HepG2 (cell line): ENCODE measurements around the gene KCNIP4. TPM values are rescaled to one million over a fixed set of nuclear protein-coding genes. Genes with fewer than 3 reads are reported as not detected.

ENCODE experiments used
- ATAC-seq: fragments of 200-7000 bp; cut with Tn5 transposase; 3 replicates; pipeline ENCODE4 v1.9.1; 2020; ENCODE audit warnings: mild to moderate bottlenecking, moderate library complexity
- BruUV-seq: library from RNA; stranded (reverse); fragments of 400-500 nt; replicated peaks from 2 replicates; lab custom pipeline; 2021; lab: Mats Ljungman, UMichigan
- CTCF ChIA-PET: fragments of 300-600 bp; formaldehyde crosslinking; extraction: SDS; loops from one replicate; lab custom pipeline; 2021; ENCODE audit warnings: low total read pairs, inconsistent platforms, low intra/inter-chr PET ratio; lab: Yijun Ruan, JAX
- POLR2A ChIA-PET: fragments of 350-600 bp; sonication (Branson Sonifier 250); formaldehyde crosslinking; loops from one replicate; lab custom pipeline; 2020; ENCODE audit warnings: antibody characterized with exemption, inconsistent platforms; lab: Yijun Ruan, JAX
- DNase-seq: peaks from one replicate; pipeline ENCODE4 v3.0.0-alpha.2; 2015; ENCODE audit warnings: low spot score
- FAIRE-seq: peaks from 3 replicates; lab custom pipeline; 2011; peaks lifted over from hg19 to GRCh38; lab: Jason Lieb, UNC
- H2AFZ ChIP-seq: one replicate; pipeline ENCODE4 v1.6.1; 2011; ENCODE audit warnings: low read length, inconsistent platforms
- H3K27ac ChIP-seq: fragments of 300-600 bp; 3 replicates; pipeline ENCODE4 v1.8.0; 2011; ENCODE audit warnings: mixed run types, mild to moderate bottlenecking, mixed read lengths, low read length, inconsistent platforms; ENCODE audit not compliant: insufficient read depth; ENCODE audit errors: extremely low read length
- H3K27me3 ChIP-seq, 2 experiments: fragments of 200-600 bp in 1 of 2; 2 replicates in 1 of 2; 3 replicates in 1 of 2; pipeline versions ENCODE4 v1.6.0 to v1.8.0; 2011; ENCODE audit warnings: low read length in 2 of 2, mild to moderate bottlenecking in 2 of 2, moderate library complexity in 2 of 2, inconsistent platforms in 1 of 2; ENCODE audit not compliant: insufficient read depth in 2 of 2, control insufficient read depth in 1 of 2
- H3K36me3 ChIP-seq, 2 experiments: fragments of 200-600 bp in 1 of 2; replicated peaks in 1 of 2; 2 replicates in 1 of 2; 3 replicates in 1 of 2; pipeline versions ENCODE4 v1.5.1 to v1.8.0; 2011; ENCODE audit warnings: low read length in 2 of 2, inconsistent platforms in 1 of 2; ENCODE audit not compliant: insufficient read depth in 2 of 2, control insufficient read depth in 1 of 2
- H3K4me1 ChIP-seq: 2 replicates; pipeline ENCODE4 v1.5.1; 2012; ENCODE audit warnings: low read length, inconsistent platforms; ENCODE audit not compliant: insufficient read depth
- H3K4me2 ChIP-seq: 2 replicates; pipeline ENCODE4 v1.6.0; 2011; ENCODE audit warnings: low read depth, low read length, inconsistent platforms
- H3K4me3 ChIP-seq, 3 experiments: fragments of 200-600 bp in 1 of 3; sonication (generic), shearing (Covaris generic) in 1 of 3; replicated peaks in 1 of 3; 2 replicates each; pipeline ENCODE4 v1.5.1; 2011 to 2016; ENCODE audit warnings: low read length in 3 of 3, inconsistent platforms in 2 of 3, low read depth in 2 of 3, mild to moderate bottlenecking in 2 of 3, control low read depth in 1 of 3, mixed read lengths in 1 of 3; ENCODE audit not compliant: insufficient read depth in 1 of 3
- H3K79me2 ChIP-seq: one replicate; pipeline ENCODE4 v1.6.1; 2011; ENCODE audit warnings: low read length, inconsistent platforms; ENCODE audit not compliant: insufficient read depth
- H3K9ac ChIP-seq: 2 replicates; pipeline ENCODE4 v1.6.0; 2011; ENCODE audit warnings: mild to moderate bottlenecking, low read depth, low read length, inconsistent platforms; ENCODE audit not compliant: insufficient read depth
- H3K9me3 ChIP-seq: 2 replicates; pipeline ENCODE4 v1.5.1; 2012; ENCODE audit warnings: mild to moderate bottlenecking, low read length
- H4K20me1 ChIP-seq: 2 replicates; pipeline ENCODE4 v1.6.0; 2011; ENCODE audit warnings: inconsistent platforms, mild to moderate bottlenecking, low read length, moderate library complexity; ENCODE audit not compliant: insufficient read depth
- CCAR2 ChIP-seq: fragments of 200-400 bp; formaldehyde crosslinking; optimal IDR thresholded peaks from 2 replicates; pipeline ENCODE3; 2018; ENCODE audit warnings: low read depth, mild to moderate bottlenecking, low read length, moderate library complexity
- FOXA3 ChIP-seq: IDR thresholded peaks from 2 replicates; pipeline ENCODE4 v1.6.1; 2016; ENCODE audit warnings: missing genetic modification reagents, missing compliant biosample characterization
- HNF1B ChIP-seq: sonication (generic); formaldehyde crosslinking; IDR thresholded peaks from 2 replicates; pipeline ENCODE4 v1.5.1; 2020; ENCODE audit warnings: mild to moderate bottlenecking, moderate library complexity, missing genetic modification reagents
- MAX ChIP-seq: IDR thresholded peaks from 2 replicates; pipeline ENCODE4 v1.6.1; 2012; ENCODE audit warnings: inconsistent platforms
- RARG ChIP-seq: sonication (generic); formaldehyde crosslinking; IDR thresholded peaks from 2 replicates; pipeline ENCODE4 v1.4.0; 2020; ENCODE audit warnings: low read depth, mild to moderate bottlenecking, missing genetic modification reagents
- RXRA ChIP-seq: sonication (generic); formaldehyde crosslinking; IDR thresholded peaks from 2 replicates; pipeline ENCODE4 v1.5.1; 2020; ENCODE audit warnings: missing genetic modification reagents
- RXRB ChIP-seq: IDR thresholded peaks from 2 replicates; pipeline ENCODE4 v1.6.1; 2016; ENCODE audit warnings: borderline replicate concordance, missing genetic modification reagents, missing compliant biosample characterization
- SIX4 ChIP-seq: sonication (generic); formaldehyde crosslinking; IDR thresholded peaks from 2 replicates; pipeline ENCODE4 v1.4.0; 2020; ENCODE audit warnings: missing genetic modification reagents
- SP2 ChIP-seq: sonication (generic); formaldehyde crosslinking; IDR thresholded peaks from 2 replicates; pipeline ENCODE4 v1.5.1; 2020; ENCODE audit warnings: mild to moderate bottlenecking, missing genetic modification reagents
- SP5 ChIP-seq: IDR thresholded peaks from 2 replicates; pipeline ENCODE4 v1.6.1; 2016; ENCODE audit warnings: low read depth, borderline replicate concordance
- ZBTB34 ChIP-seq: sonication (generic); formaldehyde crosslinking; IDR thresholded peaks from 2 replicates; pipeline ENCODE4 v1.8.0; 2022; ENCODE audit warnings: mild to moderate bottlenecking, missing genetic modification reagents
- ZBTB8A ChIP-seq: sonication (generic); formaldehyde crosslinking; IDR thresholded peaks from 2 replicates; pipeline ENCODE4 v1.4.0; 2020; ENCODE audit warnings: mild to moderate bottlenecking, low read depth, missing genetic modification reagents, borderline replicate concordance
- ZFP82 ChIP-seq: sonication (generic); formaldehyde crosslinking; IDR thresholded peaks from 2 replicates; pipeline ENCODE4 v1.5.1; 2020; ENCODE audit warnings: mild to moderate bottlenecking, missing genetic modification reagents, borderline replicate concordance
- ZNF530 ChIP-seq: sonication (generic); formaldehyde crosslinking; IDR thresholded peaks from 2 replicates; pipeline ENCODE4 v1.5.0; 2020; ENCODE audit warnings: low read depth, mild to moderate bottlenecking, missing genetic modification reagents
- ZNF616 ChIP-seq: sonication (generic); formaldehyde crosslinking; IDR thresholded peaks from 2 replicates; pipeline ENCODE4 v1.5.0; 2020; ENCODE audit warnings: low read depth, mild to moderate bottlenecking, missing genetic modification reagents
- ZUFSP ChIP-seq: sonication (generic); formaldehyde crosslinking; IDR thresholded peaks from 2 replicates; pipeline ENCODE4 v1.9.0; 2021; ENCODE audit warnings: missing genetic modification reagents, mild to moderate bottlenecking, borderline replicate concordance
- WGBS: methylation state at CpG from one replicate; pipeline ENCODE4 v1.1.6; 2017; ENCODE audit warnings: low lambda C conversion rate; 5-methylcytosine and 5-hydroxymethylcytosine counted together
- in situ Hi-C: cut with HindIII; loops from 2 replicates; pipeline ENCODE4 v1.10.0; 2017; ENCODE audit warnings: low pct_unique_long_range_greater_than_20kb; ENCODE audit not compliant: extremely low pct_ligation_motif_present
- intact Hi-C: fragments of 100-400 bp; cut with micrococcal nuclease; formaldehyde crosslinking; loops from one replicate; pipeline ENCODE4 v1.10.0; 2022; ENCODE audit not compliant: unreplicated experiment
- polyA plus RNA-seq, 8 experiments: library from polyadenylated mRNA; depleted of rRNA in 3 of 8; stranded (reverse) in 7 of 8; unstranded in 1 of 8; fragments of >200 nt; fragmentation: Illumina TruSeq in 4 of 8; extraction: Trizol in 4 of 8; gene quantifications; 2 replicates each; pipeline versions ENCODE4 v1.2.1 to v1.2.3, GENCODE V29; 2011 to 2016; ENCODE audit warnings: low read depth in 4 of 8, missing spikeins in 1 of 8, mixed read lengths in 1 of 8; ENCODE audit not compliant: insufficient read depth in 1 of 8
- total RNA-seq, 5 experiments: library from RNA; depleted of rRNA; stranded (reverse); fragments of >200 nt; fragmentation: Illumina TruSeq; extraction: Trizol; gene quantifications; 2 replicates each; pipeline ENCODE4 v1.2.3, GENCODE V29; 2016; ENCODE audit warnings: low read depth in 1 of 5

The KCNIP4 gene
- total and polyA plus RNA-seq, 2 of the 13 experiments (the other 11 are each of a cell fraction or from before 2014, with no cell fraction given): 0.09 TPM; not detected in 1

GRCh38 chr4:20760053-20760452 lies 1188.5 kb downstream of the KCNIP4 start (continued):
- TF ChIP-seq MAX: no peak

- no peak for FAIRE-seq
- no peaks in the 10 kb centered on the region for H3K4me1 ChIP-seq
- CTCF ChIA-PET: no interaction called here
- H3K9me3 ChIP-seq: no peaks in the 10 kb centered on the region
- intact Hi-C loops (no loop called here), in situ Hi-C loops (loop anchor here (25.0 kb wide), 1 partner anchor 1008 kb away; no protein-coding TSS in a partner anchor)
- H3K4me3 ChIP-seq: no peak overlapping the region
- peaks cover 0 to 1% of the 10 kb centered on the region in 2 experiments; a peak in 1 of 5 replicates for H3K36me3 ChIP-seq
- H3K4me2 ChIP-seq: no peak overlapping the region
- ATAC-seq: no peak
- no TSS peak for BruUV-seq
- H3K79me2 ChIP-seq: no peaks in the 10 kb centered on the region
- no peaks in the 10 kb centered on the region for H3K27me3 ChIP-seq
- no peak overlapping the region for H3K9ac ChIP-seq
- H3K27ac ChIP-seq: no peak overlapping the region
- no peak for DNase-seq
- no peaks in the 10 kb centered on the region for H4K20me1 ChIP-seq
- H2AFZ ChIP-seq: no peak overlapping the region
- 86% methylated on average over 1 of the region's 1 CpG for WGBS
- TF ChIP-seq ZUFSP (CRISPR knock-in tag): no peak
- no peak for TF ChIP-seq RARG (CRISPR knock-in tag)
- TF ChIP-seq SP2 (CRISPR knock-in tag): no peak
- no peak for TF ChIP-seq HNF1B
- no peak for TF ChIP-seq ZNF616
- TF ChIP-seq RXRB (CRISPR knock-in tag): no peak
- no peak for TF ChIP-seq ZBTB8A
- TF ChIP-seq CCAR2: no peak
- TF ChIP-seq SP5 (CRISPR knock-in tag): no peak
- TF ChIP-seq FOXA3 (CRISPR knock-in tag): no peak
- TF ChIP-seq RXRA (CRISPR knock-in tag): no peak
- no peak for TF ChIP-seq ZBTB34 (CRISPR knock-in tag)
- no peak for TF ChIP-seq SIX4 (CRISPR knock-in tag)
- no peak for TF ChIP-seq ZNF530 (CRISPR knock-in tag)
- TF ChIP-seq ZFP82 (CRISPR knock-in tag): no peak
- POLR2A ChIA-PET: no interaction called here
These were observed 1194.5 kb downstream of the KCNIP4 start for GRCh38 chr4:20754036-20754435.
